K562 (cell line): ENCODE data around the gene BEND5. TPM values are rescaled to one million over a fixed set of nuclear protein-coding genes. Genes with fewer than 3 reads are reported as not detected.

Experiments used
- ATAC-seq: fragments of 200-7000 bp; cut with Tn5 transposase; 3 replicates; pipeline ENCODE4 v1.9.1; 2020; ENCODE audit warnings: moderate library complexity
- BruUV-seq: library from RNA; stranded (reverse); fragments of 400-500 nt; replicated peaks from 2 replicates; lab custom pipeline; 2021; lab: Mats Ljungman, UMichigan
- CTCF ChIA-PET: fragments of 300-600 bp; formaldehyde crosslinking; extraction: SDS; loops from one replicate; lab custom pipeline; 2021; ENCODE audit warnings: low intra/inter-chr PET ratio; lab: Yijun Ruan, JAX
- POLR2A ChIA-PET: fragments of 300-600, 350-650 bp; sonication (Branson Sonifier 250); formaldehyde crosslinking; extraction: SDS; loops from one replicate; lab custom pipeline; 2021; ENCODE audit warnings: antibody characterized with exemption, inconsistent platforms; lab: Yijun Ruan, JAX
- DNase-seq, 4 experiments: peaks; one replicate each; pipeline versions ENCODE4 v3.0.0 to v3.0.0-alpha.2; 2011 to 2018; ENCODE audit warnings: low spot score in 3 of 4, mixed read lengths in 3 of 4; ENCODE audit errors: extremely low read depth in 1 of 4
- FAIRE-seq: peaks from 2 replicates; lab custom pipeline; 2011; peaks lifted over from hg19 to GRCh38; lab: Jason Lieb, UNC
- H2AFZ ChIP-seq: 2 replicates; pipeline ENCODE4 v1.6.0; 2011; ENCODE audit warnings: low read depth, low read length, control low read depth, inconsistent platforms
- H3K27ac ChIP-seq: fragments of 200-600 bp; 3 replicates; pipeline ENCODE4 v1.8.0; 2011; ENCODE audit warnings: low read depth, mild to moderate bottlenecking, control low read depth, inconsistent platforms, low read length, moderate library complexity, mixed read lengths; ENCODE audit errors: extremely low read depth
- H3K27me3 ChIP-seq, 2 experiments: fragments of 300-600 bp in 1 of 2; 2 replicates in 1 of 2; 3 replicates in 1 of 2; pipeline versions ENCODE4 v1.6.0 to v1.8.0; 2011; ENCODE audit warnings: inconsistent platforms in 2 of 2, low read length in 2 of 2, mild to moderate bottlenecking in 1 of 2, mixed read lengths in 1 of 2, moderate library complexity in 1 of 2; ENCODE audit not compliant: control insufficient read depth in 2 of 2, insufficient read depth in 2 of 2
- H3K36me3 ChIP-seq: fragments of 300-600 bp; 3 replicates; pipeline ENCODE4 v1.8.0; 2011; ENCODE audit warnings: mild to moderate bottlenecking, low read length, inconsistent platforms; ENCODE audit not compliant: control insufficient read depth, insufficient read depth
- H3K4me1 ChIP-seq, 2 experiments: fragments of 200-600 bp in 1 of 2; replicated peaks in 1 of 2; 2 replicates in 1 of 2; 3 replicates in 1 of 2; pipeline versions ENCODE4 v1.5.1 to v1.8.0; 2011; ENCODE audit warnings: inconsistent platforms in 2 of 2, low read length in 2 of 2, mild to moderate bottlenecking in 1 of 2, mixed read lengths in 1 of 2, moderate library complexity in 1 of 2; ENCODE audit not compliant: control insufficient read depth in 2 of 2, insufficient read depth in 2 of 2
- H3K4me2 ChIP-seq: 2 replicates; pipeline ENCODE4 v1.6.1; 2011; ENCODE audit warnings: low read length, control low read depth, inconsistent platforms, mixed read lengths; ENCODE audit not compliant: insufficient read depth
- H3K4me3 ChIP-seq: fragments of 200-600 bp; sonication (generic), shearing (Covaris generic); 2 replicates; pipeline ENCODE4 v1.5.1; 2016; ENCODE audit warnings: control low read depth, inconsistent platforms
- H3K79me2 ChIP-seq: fragments of 200-600 bp; 3 replicates; pipeline ENCODE4 v1.8.0; 2011; ENCODE audit warnings: low read length, inconsistent platforms; ENCODE audit not compliant: control insufficient read depth, insufficient read depth
- H3K9ac ChIP-seq, 2 experiments: 2 replicates each; pipeline versions ENCODE4 v1.6.0 to v1.6.1; 2011; ENCODE audit warnings: low read depth in 2 of 2, low read length in 2 of 2, control low read depth in 1 of 2, inconsistent platforms in 1 of 2, mild to moderate bottlenecking in 1 of 2, mixed read lengths in 1 of 2; ENCODE audit not compliant: insufficient read depth in 1 of 2
- H3K9me1 ChIP-seq: one replicate; pipeline ENCODE4 v1.6.0; 2011; ENCODE audit warnings: inconsistent platforms, mild to moderate bottlenecking, low read length, moderate library complexity; ENCODE audit not compliant: control insufficient read depth, insufficient read depth
- H3K9me3 ChIP-seq: replicated peaks from 2 replicates; pipeline ENCODE4 v1.5.1; 2011; ENCODE audit warnings: low read depth, low read length, inconsistent platforms; ENCODE audit not compliant: control insufficient read depth, insufficient read depth
- H4K20me1 ChIP-seq: replicated peaks from 2 replicates; pipeline ENCODE4 v1.6.1; 2011; ENCODE audit warnings: low read length, inconsistent platforms, mixed read lengths; ENCODE audit not compliant: control insufficient read depth, insufficient read depth
- GABPB1 ChIP-seq: sonication (generic); formaldehyde crosslinking; IDR thresholded peaks from 2 replicates; pipeline ENCODE4 v1.8.0; 2022; ENCODE audit warnings: mild to moderate bottlenecking, missing genetic modification reagents
- GTF2E2 ChIP-seq: fragments of 200-800 bp; sonication (Bioruptor generic); IDR thresholded peaks from 2 replicates; pipeline ENCODE4 v1.6.1; 2016; ENCODE audit warnings: missing genetic modification characterization, missing compliant biosample characterization
- KAT7 ChIP-seq: sonication (generic); formaldehyde crosslinking; IDR thresholded peaks from 2 replicates; pipeline ENCODE4 v1.8.0; 2022; ENCODE audit warnings: missing genetic modification reagents, mild to moderate bottlenecking, borderline replicate concordance
- KHSRP ChIP-seq: fragments of 450-650 bp; IDR thresholded peaks from 2 replicates; pipeline ENCODE4 v1.6.1; 2017
- RFX5 ChIP-seq: IDR thresholded peaks from 2 replicates; pipeline ENCODE4 v1.6.1; 2011; ENCODE audit warnings: low read depth, mild to moderate bottlenecking, improper control_type of control experiment, low read length
- SIX5 ChIP-seq, 2 experiments: IDR thresholded peaks; 2 replicates each; pipeline ENCODE4 v1.6.1; 2011; ENCODE audit warnings: low read length in 2 of 2, borderline replicate concordance in 1 of 2, low read depth in 1 of 2, mild to moderate bottlenecking in 1 of 2, moderate library complexity in 1 of 2; ENCODE audit not compliant: insufficient read depth in 1 of 2
- TEAD1 ChIP-seq, 2 experiments: fragments of 450-650 bp in 1 of 2; sonication (generic) in 1 of 2; formaldehyde crosslinking; IDR thresholded peaks; 2 replicates each; pipeline versions ENCODE4 v1.4.0 to v1.8.0; 2020 to 2022; ENCODE audit warnings: mild to moderate bottlenecking in 2 of 2, missing genetic modification reagents in 1 of 2
- ZBTB7A ChIP-seq: IDR thresholded peaks from 2 replicates; pipeline ENCODE4 v1.6.1; 2011; ENCODE audit warnings: low read depth, mild to moderate bottlenecking, low read length, moderate library complexity, borderline replicate concordance; ENCODE audit not compliant: control insufficient read depth
- ZNF232 ChIP-seq: sonication (generic); formaldehyde crosslinking; IDR thresholded peaks from 2 replicates; pipeline ENCODE4 v1.8.0; 2022; ENCODE audit warnings: mild to moderate bottlenecking, missing genetic modification reagents
- WGBS: fragments of 100-300 bp; shearing (Covaris generic); methylation state at CpG from one replicate; pipeline ENCODE4 v1.1.6; 2016; ENCODE audit warnings: low coverage, mixed read lengths; ENCODE audit not compliant: insufficient coverage; ENCODE audit errors: missing lambda C conversion rate; 5-methylcytosine and 5-hydroxymethylcytosine counted together
- in situ Hi-C: fragments of 300-500 bp; cut with MboI; formaldehyde crosslinking; loops from 4 replicates; pipeline ENCODE4 v1.15.0; 2018; ENCODE audit warnings: inconsistent platforms, mixed read lengths
- intact Hi-C: fragments of 100-400 bp; cut with micrococcal nuclease; formaldehyde crosslinking; loops from 2 replicates; pipeline ENCODE4 v1.14.2; 2022
- polyA plus RNA-seq, 8 experiments: library from polyadenylated mRNA; depleted of rRNA in 4 of 8; stranded (reverse) in 5 of 8; unstranded in 3 of 8; fragments of >200 nt; fragmentation: Nextera tagmentation in 2 of 8; fragmentation: Illumina TruSeq in 1 of 8; extraction: Ambion mirVana in 2 of 8; extraction: Trizol in 1 of 8; gene quantifications; 2 replicates each; pipeline versions ENCODE4 v1.2.1 to v1.2.3, GENCODE V29; 2011 to 2014; ENCODE audit warnings: inconsistent platforms in 1 of 8, missing spikeins in 1 of 8
- total RNA-seq, 7 experiments: library from RNA; depleted of rRNA in 6 of 7; stranded (reverse); fragments of >200 nt in 6 of 7; fragmentation: Illumina TruSeq in 2 of 7; extraction: Trizol in 2 of 7; gene quantifications; 2 replicates each; pipeline versions ENCODE4 v1.2.1 to v1.2.3, GENCODE V29; 2011 to 2021; ENCODE audit warnings: low replicate concordance in 1 of 7
- TF ChIP-seq, protein P1 (sequence below): fragments of 200-400 bp; formaldehyde crosslinking; IDR thresholded peaks from 2 replicates; pipeline ENCODE4 v1.6.1; 2017; ENCODE audit warnings: mild to moderate bottlenecking, low read depth, low read length, moderate library complexity
- TF ChIP-seq, protein P2 (sequence below): fragments of 250-450 bp; sonication (Bioruptor Pico); IDR thresholded peaks from 2 replicates; pipeline ENCODE4 v1.8.0; 2021; ENCODE audit warnings: mild to moderate bottlenecking, moderate library complexity
- TF ChIP-seq, protein P3 (sequence below), 2 experiments: fragments of 200-800 bp in 1 of 2; sonication (Bioruptor generic) in 1 of 2; sonication (generic) in 1 of 2; formaldehyde crosslinking in 1 of 2; IDR thresholded peaks in 1 of 2; conservative IDR thresholded peaks in 1 of 2; 2 replicates each; pipeline versions ENCODE4 v1.5.0 to v1.6.1; 2016 to 2020; ENCODE audit warnings: missing compliant biosample characterization in 1 of 2, missing genetic modification characterization in 1 of 2, missing genetic modification reagents in 1 of 2
- TF ChIP-seq, protein P4 (sequence below), 2 experiments: fragments of 450-650 bp; IDR thresholded peaks; 2 replicates each; pipeline ENCODE4 v1.6.1; 2016

Gene BEND5
- total and polyA plus RNA-seq, 9 of the 15 experiments (the other 6 are each of a cell fraction or from before 2014, with no cell fraction given), result not detected

DNA sequence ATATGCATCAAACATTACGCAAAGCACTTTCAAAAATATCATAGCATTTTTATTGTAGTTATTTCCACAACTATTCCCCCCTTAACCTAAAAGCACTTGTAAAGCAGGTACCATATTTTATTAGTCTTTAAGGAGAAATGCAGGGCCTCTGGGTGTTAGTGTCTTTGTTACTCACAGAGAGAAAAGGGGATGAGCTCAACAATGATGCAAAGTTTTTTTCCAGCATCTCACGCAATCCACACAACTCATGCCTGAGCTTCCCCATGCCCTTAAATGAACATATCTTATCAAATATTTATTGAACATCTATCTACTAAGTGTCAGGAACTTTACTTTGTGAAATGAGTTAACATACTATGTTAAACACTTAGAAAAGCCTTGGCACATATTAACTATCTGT, 50.6 kb downstream of the BEND5 start:
- TF ChIP-seq TEAD1 (CRISPR knock-in tag; IDR thresholded peaks at IDR 0.05), result no peak
- TF ChIP-seq, protein P1, sequence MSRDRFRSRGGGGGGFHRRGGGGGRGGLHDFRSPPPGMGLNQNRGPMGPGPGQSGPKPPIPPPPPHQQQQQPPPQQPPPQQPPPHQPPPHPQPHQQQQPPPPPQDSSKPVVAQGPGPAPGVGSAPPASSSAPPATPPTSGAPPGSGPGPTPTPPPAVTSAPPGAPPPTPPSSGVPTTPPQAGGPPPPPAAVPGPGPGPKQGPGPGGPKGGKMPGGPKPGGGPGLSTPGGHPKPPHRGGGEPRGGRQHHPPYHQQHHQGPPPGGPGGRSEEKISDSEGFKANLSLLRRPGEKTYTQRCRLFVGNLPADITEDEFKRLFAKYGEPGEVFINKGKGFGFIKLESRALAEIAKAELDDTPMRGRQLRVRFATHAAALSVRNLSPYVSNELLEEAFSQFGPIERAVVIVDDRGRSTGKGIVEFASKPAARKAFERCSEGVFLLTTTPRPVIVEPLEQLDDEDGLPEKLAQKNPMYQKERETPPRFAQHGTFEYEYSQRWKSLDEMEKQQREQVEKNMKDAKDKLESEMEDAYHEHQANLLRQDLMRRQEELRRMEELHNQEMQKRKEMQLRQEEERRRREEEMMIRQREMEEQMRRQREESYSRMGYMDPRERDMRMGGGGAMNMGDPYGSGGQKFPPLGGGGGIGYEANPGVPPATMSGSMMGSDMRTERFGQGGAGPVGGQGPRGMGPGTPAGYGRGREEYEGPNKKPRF, result no peak
- TF ChIP-seq, protein P2, sequence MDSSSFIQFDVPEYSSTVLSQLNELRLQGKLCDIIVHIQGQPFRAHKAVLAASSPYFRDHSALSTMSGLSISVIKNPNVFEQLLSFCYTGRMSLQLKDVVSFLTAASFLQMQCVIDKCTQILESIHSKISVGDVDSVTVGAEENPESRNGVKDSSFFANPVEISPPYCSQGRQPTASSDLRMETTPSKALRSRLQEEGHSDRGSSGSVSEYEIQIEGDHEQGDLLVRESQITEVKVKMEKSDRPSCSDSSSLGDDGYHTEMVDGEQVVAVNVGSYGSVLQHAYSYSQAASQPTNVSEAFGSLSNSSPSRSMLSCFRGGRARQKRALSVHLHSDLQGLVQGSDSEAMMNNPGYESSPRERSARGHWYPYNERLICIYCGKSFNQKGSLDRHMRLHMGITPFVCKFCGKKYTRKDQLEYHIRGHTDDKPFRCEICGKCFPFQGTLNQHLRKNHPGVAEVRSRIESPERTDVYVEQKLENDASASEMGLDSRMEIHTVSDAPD (CRISPR knock-in tag), result no peak
- no peak for TF ChIP-seq ZBTB7A
- TF ChIP-seq, protein P3, sequence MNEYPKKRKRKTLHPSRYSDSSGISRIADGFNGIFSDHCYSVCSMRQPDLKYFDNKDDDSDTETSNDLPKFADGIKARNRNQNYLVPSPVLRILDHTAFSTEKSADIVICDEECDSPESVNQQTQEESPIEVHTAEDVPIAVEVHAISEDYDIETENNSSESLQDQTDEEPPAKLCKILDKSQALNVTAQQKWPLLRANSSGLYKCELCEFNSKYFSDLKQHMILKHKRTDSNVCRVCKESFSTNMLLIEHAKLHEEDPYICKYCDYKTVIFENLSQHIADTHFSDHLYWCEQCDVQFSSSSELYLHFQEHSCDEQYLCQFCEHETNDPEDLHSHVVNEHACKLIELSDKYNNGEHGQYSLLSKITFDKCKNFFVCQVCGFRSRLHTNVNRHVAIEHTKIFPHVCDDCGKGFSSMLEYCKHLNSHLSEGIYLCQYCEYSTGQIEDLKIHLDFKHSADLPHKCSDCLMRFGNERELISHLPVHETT (CRISPR knock-in tag; conservative IDR thresholded peaks at IDR 0.05 in 1 of 2, IDR thresholded peaks at IDR 0.05 in 1 of 2), result no peak
- no peak for TF ChIP-seq SIX5 (IDR thresholded peaks at IDR 0.05; ENCODE audit: borderline replicate concordance in 1 of 2, insufficient read depth in 1 of 2, low read depth in 1 of 2, low read length in 2 of 2)
- no peak for TF ChIP-seq GTF2E2 (tag)
- TF ChIP-seq, protein P4, sequence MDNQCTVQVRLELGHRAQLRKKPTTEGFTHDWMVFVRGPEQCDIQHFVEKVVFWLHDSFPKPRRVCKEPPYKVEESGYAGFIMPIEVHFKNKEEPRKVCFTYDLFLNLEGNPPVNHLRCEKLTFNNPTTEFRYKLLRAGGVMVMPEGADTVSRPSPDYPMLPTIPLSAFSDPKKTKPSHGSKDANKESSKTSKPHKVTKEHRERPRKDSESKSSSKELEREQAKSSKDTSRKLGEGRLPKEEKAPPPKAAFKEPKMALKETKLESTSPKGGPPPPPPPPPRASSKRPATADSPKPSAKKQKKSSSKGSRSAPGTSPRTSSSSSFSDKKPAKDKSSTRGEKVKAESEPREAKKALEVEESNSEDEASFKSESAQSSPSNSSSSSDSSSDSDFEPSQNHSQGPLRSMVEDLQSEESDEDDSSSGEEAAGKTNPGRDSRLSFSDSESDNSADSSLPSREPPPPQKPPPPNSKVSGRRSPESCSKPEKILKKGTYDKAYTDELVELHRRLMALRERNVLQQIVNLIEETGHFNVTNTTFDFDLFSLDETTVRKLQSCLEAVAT (IDR thresholded peaks at IDR 0.05), result no peak
- TF ChIP-seq RFX5, result no peak
- no peak for TF ChIP-seq KHSRP
- TF ChIP-seq GABPB1 (CRISPR knock-in tag), result no peak
- no peak for TF ChIP-seq ZNF232 (CRISPR knock-in tag)
- TF ChIP-seq KAT7 (CRISPR knock-in tag), result no peak
- DNase-seq, result no peak
- no peaks in the 10 kb centered on the region for H3K9me1 ChIP-seq
- H4K20me1 ChIP-seq, result no peaks in the 10 kb centered on the region
- no peaks in the 10 kb centered on the region for H3K36me3 ChIP-seq
- no peak overlapping the region for H3K4me3 ChIP-seq
- H3K9me3 ChIP-seq, result no peaks in the 10 kb centered on the region
- CTCF ChIA-PET, result no interaction called here
- no peaks in the 10 kb centered on the region for H3K27me3 ChIP-seq
- H3K79me2 ChIP-seq, result no peaks in the 10 kb centered on the region
- intact Hi-C loops (no loop called here), in situ Hi-C loops (no loop called here)
- no peak overlapping the region for H2AFZ ChIP-seq
- H3K9ac ChIP-seq, result no peak overlapping the region
- no peaks in the 10 kb centered on the region for H3K4me1 ChIP-seq
- no peak for FAIRE-seq
- H3K27ac ChIP-seq, result no peak overlapping the region
- H3K4me2 ChIP-seq, result no peak overlapping the region
- BruUV-seq, result no TSS peak
- 0% methylated on average over 2 of the region's 2 CpGs for WGBS
- ATAC-seq, result no peak
- POLR2A ChIA-PET, result no interaction called here
